ENCODE measurements around the gene PRR14L.

PRR14L gene

GRCh38 chr22:31637891-31638618 is 111.9 kb downstream of the PRR14L start:
- no peak for DNase-seq (ENCODE audit: low read depth)

GRCh38 chr22:31637447-31637890 is 112.5 kb downstream of the PRR14L start:
- no peak for DNase-seq (ENCODE audit: low read depth)

GRCh38 chr22:31635638-31636306 is 114.2 kb downstream of the PRR14L start:
- no peak for DNase-seq (ENCODE audit: low read depth)

GRCh38 chr22:31631436-31631835 is 118.5 kb downstream of the PRR14L start:
- no peak for DNase-seq (ENCODE audit: low read depth)
